ENCODE measurements around the gene TWSG1.

DNA sequence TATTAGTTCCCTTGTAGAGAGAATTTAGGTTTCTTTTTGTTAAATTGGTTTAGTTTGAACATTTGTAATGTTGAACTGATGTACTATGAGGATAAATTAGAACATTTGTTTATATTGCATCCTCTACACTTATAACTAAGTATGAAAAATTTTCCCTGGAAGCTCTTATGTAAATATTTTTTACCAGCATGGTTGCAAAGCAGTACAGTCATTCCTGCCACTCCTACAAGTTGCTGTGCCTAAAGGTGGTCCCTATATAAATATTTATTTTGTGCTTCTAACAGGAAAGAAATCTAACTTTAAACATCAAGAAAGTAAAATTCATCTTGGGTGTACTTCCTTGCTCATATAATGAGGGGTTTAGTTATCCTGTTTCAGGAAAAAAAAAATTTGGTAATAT is 14.2 kb downstream of the TWSG1 start:
- TF ChIP-seq, protein P1, sequence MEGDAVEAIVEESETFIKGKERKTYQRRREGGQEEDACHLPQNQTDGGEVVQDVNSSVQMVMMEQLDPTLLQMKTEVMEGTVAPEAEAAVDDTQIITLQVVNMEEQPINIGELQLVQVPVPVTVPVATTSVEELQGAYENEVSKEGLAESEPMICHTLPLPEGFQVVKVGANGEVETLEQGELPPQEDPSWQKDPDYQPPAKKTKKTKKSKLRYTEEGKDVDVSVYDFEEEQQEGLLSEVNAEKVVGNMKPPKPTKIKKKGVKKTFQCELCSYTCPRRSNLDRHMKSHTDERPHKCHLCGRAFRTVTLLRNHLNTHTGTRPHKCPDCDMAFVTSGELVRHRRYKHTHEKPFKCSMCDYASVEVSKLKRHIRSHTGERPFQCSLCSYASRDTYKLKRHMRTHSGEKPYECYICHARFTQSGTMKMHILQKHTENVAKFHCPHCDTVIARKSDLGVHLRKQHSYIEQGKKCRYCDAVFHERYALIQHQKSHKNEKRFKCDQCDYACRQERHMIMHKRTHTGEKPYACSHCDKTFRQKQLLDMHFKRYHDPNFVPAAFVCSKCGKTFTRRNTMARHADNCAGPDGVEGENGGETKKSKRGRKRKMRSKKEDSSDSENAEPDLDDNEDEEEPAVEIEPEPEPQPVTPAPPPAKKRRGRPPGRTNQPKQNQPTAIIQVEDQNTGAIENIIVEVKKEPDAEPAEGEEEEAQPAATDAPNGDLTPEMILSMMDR (IDR thresholded peaks at IDR 0.05) = no peak
- TF ChIP-seq POLR2A (IDR thresholded peaks at IDR 0.05) = no peak

All from adrenal gland (tissue), 5 donors.